Urothelium cell line (cell line): ENCODE measurements around the gene HS3ST1.
A peak's percentile ranks its signal among the peaks of the same experiment; 100 is the strongest.
"Not testable (repeated sequence)": the region's sequence is repeated elsewhere in the genome, so short reads cannot be mapped to it uniquely, and the experiment has no call there.

Experiments used
- DNase-seq: peaks from one replicate; pipeline ENCODE4 v3.0.0; 2011; ENCODE audit warnings: low spot score, mixed read lengths
- FAIRE-seq: peaks from 2 replicates; lab custom pipeline; 2011; peaks lifted over from hg19 to GRCh38; lab: Jason Lieb, UNC

Gene HS3ST1

DNA sequence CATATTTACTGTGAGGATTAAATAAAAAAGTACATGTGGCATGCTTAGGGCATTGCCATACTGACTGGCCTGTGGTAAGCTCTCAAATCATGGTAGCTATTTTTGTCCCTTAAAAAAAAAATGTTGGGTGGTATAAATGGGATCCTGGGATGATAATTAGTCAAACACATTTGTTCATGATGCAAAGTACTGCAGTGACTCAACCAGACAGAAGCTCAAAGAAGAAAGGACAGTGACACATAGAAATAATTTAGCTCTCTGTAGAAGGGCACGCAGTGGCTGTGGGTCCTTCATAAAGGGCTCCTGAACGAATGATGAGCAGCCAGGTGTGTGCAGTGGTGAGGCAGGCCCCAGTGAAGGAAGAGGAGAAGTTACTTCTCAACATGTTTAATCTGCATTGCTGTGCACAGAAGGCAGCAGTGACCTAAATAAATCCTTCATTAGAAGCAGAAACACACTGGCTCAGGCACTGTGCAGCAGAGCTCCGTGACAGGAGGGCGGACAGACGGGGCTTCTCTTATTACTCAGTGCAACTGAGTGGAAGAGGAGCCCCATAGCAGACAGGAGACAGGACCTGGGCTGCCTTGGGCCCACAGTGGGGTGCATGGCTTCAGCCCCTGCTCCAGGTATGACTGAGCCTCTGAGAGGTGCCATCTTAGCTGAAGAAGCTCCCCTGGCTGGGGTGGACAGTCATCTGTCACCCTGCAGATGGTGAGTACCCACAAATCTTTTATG lies 20.3 kb downstream of the HS3ST1 start:
- no peak for DNase-seq
- no peak for FAIRE-seq

DNA sequence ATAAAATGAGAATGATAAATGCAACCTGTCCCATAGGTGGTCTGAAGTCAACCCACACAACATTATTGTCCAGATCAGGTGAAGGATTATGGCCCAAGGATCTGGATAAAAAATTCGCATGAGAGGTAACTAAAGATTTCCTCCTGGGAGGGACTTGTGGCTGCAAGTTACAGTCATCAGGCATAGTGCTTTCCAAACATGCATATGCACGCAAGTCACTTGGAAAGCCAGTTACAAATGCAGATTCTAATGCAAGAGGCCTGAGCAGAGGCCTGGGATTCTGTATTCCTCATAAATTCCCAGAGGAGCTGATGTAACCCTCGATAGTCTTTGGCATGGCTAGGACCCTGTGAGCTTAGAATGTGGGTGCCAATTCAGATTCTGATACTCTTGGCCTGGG lies 21.1 kb downstream of the HS3ST1 start:
- FAIRE-seq (no peak), DNase-seq (no peak)

DNA sequence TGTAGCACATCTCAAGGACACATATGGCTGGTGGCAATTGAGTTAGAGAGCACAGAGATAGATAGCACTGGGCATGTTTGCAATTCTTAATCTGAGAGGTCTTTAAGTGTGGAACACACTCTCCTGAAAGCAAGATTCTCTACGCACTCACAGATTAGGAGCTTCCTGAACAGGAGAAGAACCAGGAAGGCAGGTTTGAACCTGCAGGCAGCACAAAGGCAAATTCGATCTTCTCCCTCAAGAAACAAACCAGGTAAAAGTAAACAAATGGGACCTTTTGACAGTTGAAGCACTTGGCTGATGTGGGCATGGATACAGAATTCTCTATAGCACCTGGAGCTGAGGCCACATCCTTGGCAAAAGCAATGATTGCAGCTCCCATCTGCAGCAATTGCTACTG lies 24.3 kb downstream of the HS3ST1 start:
- no peak for FAIRE-seq
- DNase-seq: no peak

DNA sequence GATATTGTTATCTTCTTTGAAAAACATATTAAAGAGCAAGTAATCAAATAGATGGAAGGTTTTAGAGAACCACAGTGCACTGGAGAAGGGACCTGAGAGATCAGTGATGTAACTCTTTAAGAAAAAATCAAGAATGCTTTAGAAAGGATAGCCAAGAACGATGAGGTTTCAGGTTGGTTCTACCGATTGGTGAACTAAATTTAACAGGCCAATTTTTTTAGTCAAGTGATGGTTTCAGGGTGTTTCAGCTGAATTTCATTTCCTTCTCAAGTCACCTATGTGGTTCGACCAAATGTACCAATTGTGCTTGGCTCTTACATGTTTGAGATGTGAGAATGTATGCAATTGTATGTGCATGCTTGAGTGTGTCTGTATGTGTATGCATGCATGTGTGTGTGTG lies 26.5 kb downstream of the HS3ST1 start:
- FAIRE-seq (no peak), DNase-seq (no peak)

DNA sequence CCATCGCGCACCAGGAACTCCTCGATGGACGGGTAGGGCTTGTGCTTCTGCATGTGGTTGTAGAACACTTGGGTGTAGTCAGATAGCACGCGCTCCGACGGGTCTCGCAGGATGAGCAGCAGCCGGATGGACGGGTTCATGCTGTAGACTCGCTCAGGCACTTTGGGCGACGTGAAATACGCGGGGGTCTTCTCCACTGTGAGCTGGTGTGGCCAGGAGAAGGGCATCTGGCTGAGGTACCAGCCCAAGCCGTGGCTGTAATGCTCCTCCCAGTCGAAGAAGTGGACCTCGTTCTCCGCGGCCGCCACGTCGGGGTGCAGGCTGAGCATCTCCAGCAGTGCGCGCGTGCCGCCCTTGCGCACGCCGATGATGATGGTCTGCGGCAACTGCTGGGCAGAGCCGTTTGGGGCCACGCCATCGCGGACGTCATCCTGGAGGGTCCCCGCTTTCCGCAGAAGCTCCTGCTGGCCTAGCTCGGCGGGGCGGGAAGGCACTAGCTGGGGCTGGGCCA lies 29.2 kb downstream of the HS3ST1 start:
- DNase-seq (no peak), FAIRE-seq (no peak)

DNA sequence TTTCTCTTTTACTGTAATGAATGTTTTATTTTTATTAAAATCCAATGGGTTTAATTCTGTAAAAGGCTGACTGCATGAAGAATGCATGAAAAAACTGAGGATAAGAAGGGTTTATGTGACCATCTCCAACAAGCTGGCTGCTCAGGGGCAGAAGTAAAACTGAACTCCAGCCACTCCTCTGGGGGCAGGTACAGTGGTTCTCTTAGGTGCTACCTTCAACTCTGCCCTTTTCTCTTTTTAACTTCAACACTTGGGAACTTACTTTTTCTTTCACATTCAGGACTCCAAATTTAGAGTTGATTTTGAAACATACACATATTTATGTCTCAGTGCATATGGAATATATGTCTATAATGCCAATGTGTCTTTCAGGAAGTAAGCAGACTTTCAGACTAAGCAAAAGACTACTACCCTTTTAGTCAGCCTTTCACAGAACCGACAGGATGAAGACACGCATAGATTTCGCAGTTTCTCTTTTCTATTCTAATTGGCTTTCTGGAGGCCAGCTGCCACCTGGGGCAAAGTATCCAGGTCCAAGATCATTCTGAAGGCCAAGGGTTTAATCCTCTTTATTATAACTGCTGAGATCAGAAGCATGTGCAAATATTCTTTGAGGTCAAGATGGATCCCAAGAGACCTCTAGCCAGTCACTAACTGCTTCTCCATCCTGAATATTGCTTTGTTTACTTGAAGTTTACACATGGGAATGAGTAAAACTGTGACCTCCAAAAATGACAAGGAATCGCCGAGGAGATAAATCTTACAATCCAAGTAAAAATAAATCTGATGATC lies 30.7 kb downstream of the HS3ST1 start:
- DNase-seq (no peak), FAIRE-seq (no peak)

DNA sequence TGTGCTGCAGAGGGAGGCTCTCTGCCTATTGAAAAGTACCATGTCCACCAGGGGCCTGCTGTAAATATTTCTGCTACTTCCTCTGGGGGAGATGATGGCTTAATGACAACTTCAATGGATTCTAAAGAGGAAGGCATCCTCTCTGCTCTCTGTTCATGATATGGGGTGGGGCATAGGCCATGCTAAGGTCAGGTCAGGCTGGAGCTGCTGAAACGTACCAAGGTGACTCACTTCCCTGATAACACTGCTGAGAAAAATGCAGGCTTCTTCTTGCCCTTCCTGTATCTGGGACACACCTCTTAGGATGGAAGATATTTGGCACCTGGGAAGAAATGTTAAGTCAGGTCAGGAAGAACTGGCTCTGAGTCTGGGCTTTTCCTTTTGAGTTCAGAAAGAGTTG lies 31.5 kb downstream of the HS3ST1 start:
- FAIRE-seq: no peak
- DNase-seq: peak; percentile 36

DNA sequence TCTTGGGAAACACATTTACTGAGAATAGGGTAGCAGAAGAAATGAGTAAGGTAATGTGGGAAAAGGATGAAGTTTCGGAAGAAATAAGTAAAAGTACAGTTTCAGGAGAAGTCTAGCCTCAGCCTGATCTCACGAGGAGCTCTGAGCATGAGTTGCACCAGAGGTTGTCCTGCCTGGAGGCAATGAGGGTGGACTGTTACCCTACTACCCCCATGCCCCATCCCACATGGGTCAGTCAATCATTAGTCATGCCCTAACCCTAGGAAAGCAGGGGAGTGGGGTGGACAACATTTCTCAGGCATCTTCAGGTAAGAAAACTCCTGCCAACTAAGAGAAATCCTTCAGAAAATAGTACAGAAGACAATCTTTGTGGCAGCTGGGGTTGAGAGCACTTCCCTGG lies 35.1 kb downstream of the HS3ST1 start:
- FAIRE-seq: no peak
- no peak for DNase-seq

DNA sequence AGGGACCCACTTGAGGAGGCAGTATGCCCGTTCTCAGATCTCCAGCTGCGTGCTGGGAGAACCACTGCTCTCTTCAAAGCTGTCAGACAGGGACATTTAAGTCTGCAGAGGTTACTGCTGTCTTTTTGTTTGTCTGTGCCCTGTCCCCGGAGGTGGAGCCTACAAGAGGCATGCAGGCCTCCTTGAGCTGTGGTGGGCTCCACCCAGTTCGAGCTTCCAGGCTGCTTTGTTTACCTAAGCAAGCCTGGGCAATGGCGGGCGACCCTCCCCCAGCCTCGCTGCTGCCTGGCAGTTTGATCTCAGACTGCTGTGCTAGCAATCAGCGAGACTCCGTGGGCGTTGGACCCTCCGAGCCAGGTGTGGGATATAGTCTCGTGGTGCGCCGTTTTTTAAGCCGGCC lies 44.6 kb downstream of the HS3ST1 start:
- FAIRE-seq, DNase-seq: not testable (repeated sequence)

DNA sequence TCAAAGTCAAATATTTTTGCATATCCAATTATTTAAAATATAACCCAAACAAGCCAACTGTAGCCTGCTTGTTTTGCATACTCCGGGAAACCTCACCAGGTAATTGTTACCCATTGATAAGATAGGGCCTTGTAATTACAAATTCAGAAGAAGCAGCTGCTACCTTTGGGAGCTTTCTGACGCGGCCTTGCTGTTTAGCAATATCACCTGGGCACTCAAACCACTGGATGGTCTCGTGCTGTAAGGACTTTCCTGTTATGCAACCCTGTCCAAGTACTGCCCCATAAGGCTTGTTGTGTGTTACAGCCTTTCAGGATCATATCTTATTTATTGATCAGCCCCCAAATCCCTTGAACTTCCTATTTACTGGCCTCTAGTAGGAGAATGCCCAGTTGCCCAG lies 52.1 kb downstream of the HS3ST1 start:
- no peak for FAIRE-seq

DNA sequence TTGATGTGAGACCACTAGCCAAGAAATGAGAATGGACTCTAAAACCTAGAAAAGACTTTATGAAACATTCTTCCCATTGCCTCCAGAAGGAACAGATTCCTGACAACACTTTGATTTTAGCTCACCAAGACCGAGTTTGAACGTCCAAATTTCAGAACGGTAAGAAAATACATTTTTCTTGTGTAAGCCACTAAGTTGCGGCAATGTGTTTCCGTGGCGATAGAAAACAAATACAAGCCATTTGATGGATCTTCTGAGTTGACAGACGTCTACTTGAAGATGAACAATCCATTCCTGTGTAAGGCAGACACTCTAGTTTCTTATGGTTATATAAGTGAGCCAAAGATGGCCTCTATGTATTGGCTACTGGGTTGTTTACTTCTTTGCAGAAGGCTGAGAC lies 52.5 kb downstream of the HS3ST1 start:
- no peak for FAIRE-seq
- DNase-seq: no peak

More for the DNA sequence above, 52.1 kb downstream of the HS3ST1 start:
- DNase-seq: no peak

DNA sequence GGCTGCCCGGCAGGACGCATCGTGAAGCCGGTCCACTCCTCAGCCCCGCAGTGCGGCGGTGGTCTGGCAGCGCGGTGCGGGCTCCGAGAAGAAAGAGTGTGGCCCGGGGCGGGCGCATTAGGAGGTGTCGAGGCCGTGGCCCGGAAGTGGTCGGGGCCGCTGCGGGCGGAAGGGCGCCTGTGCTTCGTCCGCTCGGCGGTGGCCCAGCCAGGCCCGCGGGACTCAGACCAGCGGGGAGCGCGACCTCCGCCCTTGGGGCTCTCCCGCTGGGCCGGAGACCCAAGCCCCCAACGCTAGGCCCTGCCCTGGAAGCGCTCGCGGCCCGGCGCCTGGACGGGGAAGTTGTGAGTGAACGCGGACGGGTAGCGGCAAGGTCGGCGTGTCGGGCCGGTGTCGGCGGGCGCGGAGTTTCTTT lies 60.0 kb downstream of the HS3ST1 start:
- no peak for DNase-seq

DNA sequence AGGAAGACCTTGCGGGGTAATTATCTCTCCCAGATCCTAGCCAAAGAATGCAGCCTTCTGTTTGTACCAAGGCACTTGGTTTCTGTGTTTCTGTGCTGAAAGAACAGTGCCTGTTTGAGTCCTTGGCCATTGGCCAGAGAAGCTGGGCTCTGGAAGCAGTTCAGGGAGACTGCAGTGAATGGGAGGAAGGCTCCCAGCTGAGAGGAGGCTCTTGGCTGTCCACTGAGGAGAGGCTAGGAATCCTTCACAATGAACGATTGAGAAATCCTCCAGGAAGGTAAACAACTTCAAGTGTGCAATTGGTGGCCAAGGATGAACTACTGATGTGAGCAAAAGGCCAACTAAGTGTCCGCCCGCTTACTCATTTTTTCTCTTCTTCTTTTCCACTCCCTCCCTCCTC lies 61.3 kb downstream of the HS3ST1 start:
- DNase-seq (peak; percentile 9), FAIRE-seq (no peak)

More for the DNA sequence above, 60.0 kb downstream of the HS3ST1 start:
- FAIRE-seq: no peak

DNA sequence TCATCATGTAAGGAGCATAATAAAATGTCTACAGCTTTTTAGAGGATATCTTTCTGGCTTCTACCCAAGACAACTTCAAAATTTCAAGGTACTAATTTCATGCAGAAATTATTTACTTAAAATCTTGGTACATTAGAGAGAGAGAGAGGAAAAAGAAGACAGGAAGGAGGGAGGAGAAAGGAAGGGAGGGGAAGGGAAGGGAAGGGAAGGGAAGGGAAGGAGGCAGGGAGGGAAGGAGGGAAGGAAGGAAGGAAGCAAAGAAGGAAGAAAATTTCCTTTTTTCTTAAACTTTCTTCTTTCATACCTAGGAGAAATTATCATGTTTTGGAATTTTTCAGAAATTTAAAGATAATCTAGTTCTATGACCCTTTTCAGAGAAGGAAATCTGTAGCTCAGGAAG lies 61.8 kb downstream of the HS3ST1 start:
- no peak for DNase-seq
- no peak for FAIRE-seq

DNA sequence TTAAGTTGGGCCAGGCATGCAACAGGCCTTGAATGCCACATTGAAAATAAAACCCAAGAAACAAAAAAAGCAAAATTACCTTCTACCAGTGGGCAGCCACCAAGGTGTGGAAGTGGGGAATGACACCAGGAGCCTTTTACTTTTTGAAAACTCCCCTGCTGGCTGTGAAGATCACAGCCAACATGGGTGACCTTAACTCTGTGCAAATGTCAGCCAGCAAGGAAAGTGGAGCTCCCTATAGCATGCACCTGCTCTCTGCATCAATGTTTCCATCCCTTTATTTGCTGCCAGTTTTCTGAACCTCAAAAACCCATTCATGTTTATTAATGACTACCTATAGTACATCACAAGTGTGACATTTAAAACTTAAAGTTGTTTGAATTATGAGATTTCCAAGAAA lies 63.7 kb downstream of the HS3ST1 start:
- DNase-seq: no peak

DNA sequence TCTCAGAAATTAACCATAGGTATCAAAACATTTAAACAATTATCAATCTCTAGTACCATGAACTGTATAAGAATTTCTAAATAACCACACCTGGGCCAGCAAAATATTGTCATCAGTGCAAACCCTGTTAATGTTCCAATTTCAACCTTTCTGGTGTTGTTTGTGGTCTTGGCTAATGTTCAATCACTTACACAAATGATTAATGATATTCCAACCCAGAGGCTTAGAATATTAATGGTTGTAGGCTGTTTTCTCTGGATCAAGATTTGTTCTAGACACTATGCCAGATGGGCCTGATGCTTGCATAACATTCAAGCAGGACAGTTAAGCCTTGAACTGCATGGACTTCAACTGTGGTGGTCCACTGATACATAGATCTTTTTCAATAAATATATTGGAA lies 69.1 kb downstream of the HS3ST1 start:
- DNase-seq: no peak
- no peak for FAIRE-seq

More for the DNA sequence above, 63.7 kb downstream of the HS3ST1 start:
- FAIRE-seq: no peak

DNA sequence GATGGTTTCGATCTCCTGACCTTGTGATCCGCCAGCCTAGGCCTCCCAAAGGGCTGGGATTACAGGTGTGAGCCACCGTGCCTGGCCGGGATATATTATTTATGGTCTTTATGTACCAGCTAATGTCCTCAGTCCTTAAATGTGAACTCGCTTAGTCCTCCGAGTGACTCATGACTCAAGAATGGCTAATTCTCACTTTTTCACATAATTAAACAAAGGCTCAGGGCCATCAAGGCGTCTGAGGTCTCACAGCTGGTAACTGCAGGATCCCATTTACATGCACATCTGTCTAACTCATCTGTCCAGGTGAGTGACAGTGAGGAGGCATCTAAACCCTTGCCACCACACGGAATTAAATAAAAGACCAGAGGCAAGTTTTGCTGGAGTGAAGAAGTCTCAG lies 73.5 kb downstream of the HS3ST1 start:
- FAIRE-seq (no peak), DNase-seq (no peak)

DNA sequence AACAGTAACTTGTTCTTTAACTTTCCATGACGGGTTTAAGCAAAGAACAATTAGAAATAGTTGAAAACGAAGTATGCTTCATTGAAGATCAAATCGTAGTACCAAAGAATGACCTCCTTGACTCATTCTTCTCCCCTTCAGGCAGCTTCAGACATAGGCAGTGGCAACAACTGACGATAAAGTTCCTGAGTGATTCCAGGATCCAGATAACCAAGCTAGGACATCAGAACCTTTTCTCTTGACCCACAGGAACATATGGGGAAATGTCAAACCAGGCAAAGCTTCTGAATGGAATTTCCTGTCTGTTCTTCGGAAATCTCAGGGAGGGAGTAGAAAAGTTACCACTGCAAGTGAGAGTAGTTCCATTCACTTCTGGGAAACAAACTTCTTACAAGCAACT lies 74.2 kb downstream of the HS3ST1 start:
- no peak for DNase-seq
- FAIRE-seq: no peak

DNA sequence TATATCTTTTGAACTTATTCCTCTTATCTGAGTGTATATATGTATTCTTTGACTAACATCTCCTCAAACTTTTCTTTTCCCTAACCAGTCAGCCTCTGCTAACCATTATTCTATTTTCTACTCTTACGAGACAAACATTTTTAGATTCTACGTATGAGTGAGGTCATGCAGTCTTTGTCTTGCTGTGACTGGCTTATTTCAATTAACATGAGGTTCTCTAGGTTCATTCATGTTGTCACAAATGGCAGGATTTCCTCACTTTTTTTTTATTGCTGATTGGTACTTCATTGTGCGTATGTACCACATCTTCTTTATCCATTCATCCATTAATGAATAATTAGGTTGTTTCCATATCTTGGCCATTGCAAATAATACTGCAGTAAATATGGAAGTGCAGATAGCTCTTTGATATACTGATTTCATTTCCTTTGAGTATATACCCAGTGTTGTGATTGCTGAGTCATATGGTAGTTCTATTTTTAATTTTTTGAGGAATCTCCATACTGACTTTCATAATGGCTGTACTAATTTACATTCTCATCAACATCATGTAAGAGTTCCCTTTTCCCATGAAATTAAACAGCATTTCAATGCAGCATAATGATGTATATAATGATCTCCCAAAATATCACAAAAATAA lies 80.1 kb downstream of the HS3ST1 start:
- DNase-seq: no peak
- no peak for FAIRE-seq

DNA sequence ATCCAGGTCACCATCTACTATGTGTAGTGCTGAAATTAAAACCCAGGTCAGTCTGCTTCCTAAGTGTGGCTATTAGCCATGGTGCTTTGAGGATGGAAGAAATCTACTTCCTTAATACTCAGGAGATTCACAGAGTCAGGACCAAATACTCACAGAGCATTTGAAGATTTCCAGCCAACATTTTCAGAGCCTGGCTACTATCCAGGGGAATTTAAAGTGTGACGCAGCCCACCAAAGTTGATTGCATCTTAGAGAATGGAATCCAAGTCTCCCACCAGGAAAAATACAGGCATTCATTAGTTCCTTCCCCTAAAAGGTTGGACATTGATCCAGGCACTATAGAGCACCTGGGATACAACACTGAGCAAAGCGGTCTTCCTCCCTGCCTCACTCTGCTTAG lies 83.8 kb downstream of the HS3ST1 start:
- DNase-seq (no peak), FAIRE-seq (no peak)

DNA sequence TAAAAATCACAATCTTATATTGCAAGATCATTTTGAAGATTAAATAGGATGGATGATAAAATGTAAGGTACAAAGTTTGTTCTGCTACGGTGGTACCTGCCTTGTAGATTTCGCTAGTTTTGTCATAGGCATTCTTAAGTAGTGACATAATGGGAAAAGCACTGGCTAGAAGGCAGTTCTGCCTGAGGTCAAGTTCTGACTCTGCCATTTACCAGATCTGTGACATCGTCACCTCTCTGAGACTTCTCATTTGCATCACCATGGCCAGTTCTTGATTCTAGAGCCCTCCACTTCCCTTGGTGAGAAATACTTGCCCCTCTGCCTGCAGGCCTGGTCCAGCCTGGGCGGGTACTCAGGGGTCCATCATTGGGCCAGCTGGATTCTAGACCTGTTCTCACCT lies 85.2 kb downstream of the HS3ST1 start:
- no peak for FAIRE-seq
- DNase-seq: no peak
